KOPT-K1 (cell line): ENCODE results near the gene RRM2.
"Not testable (repeated sequence)": the region's sequence is repeated elsewhere in the genome, so short reads cannot be mapped to it uniquely, and the experiment has no call there.

ENCODE experiments used
- H3K27ac ChIP-seq: fragments of 200-600 bp; sonication (generic); 2 replicates; pipeline ENCODE4 v1.5.1; 2016; ENCODE audit warnings: antibody characterized with exemption, mild to moderate bottlenecking, low read depth, low read length; ENCODE audit not compliant: poor library complexity, severe bottlenecking
- H3K36me3 ChIP-seq: fragments of 200-600 bp; sonication (generic); 2 replicates; pipeline ENCODE4 v1.5.1; 2017; ENCODE audit warnings: antibody characterized with exemption, mild to moderate bottlenecking, low read length, moderate library complexity; ENCODE audit not compliant: insufficient read depth
- H3K9me3 ChIP-seq: fragments of 200-600 bp; sonication (generic); 2 replicates; pipeline ENCODE4 v1.5.1; 2017; ENCODE audit warnings: antibody characterized with exemption, low read length, mild to moderate bottlenecking; ENCODE audit not compliant: insufficient read depth, poor library complexity, severe bottlenecking

Gene RRM2

DNA sequence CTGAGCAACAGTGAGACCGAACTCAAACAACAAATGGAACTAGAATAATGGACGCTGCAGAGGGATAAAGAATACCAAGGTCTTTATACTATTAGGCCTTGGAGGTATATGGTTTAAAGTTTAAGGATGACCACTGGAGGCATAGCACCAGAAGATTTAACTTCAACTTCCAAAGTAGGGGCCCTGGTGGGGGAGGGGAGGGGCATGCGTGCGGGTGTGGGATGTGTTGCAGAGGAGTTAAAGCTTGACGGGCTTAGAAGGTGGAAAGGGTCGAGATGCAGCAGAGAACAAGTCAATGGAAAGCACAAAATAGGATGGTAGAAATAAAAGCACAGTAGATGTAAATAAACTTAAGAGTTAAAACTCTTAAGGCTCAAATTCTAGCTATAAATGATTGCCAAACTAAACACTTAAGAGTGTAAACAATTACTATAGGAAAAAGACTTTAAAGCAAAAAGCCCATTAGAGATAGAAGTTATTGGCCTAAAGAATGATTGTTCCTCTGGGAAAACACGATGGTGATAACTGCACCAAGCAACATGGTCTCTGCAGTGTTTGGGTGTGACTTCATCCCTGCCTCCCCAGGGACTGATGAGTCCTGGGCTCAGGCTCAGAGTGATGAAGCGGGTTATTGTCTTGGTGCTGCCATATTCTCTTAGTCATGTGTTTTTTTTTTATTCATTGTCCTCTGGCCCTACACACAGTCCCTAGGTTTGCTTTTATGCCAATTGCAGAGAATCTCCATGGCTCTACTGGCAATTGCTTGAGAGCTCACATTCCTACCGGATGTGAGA, 13.0 kb downstream of the RRM2 start:
- Histone ChIP-seq H3K36me3 (peaks cover 95% of the 10 kb centered on the region), H3K27ac (no peak overlapping the region), H3K9me3 (no peaks in the 10 kb centered on the region)

- Histone ChIP-seq H3K36me3 (peaks cover 93% of the 10 kb centered on the region), H3K9me3 (no peaks in the 10 kb centered on the region), H3K27ac (no peak overlapping the region)
Observed at GRCh38 chr2:10136101-10136934, 13.8 kb downstream of the RRM2 start.

DNA sequence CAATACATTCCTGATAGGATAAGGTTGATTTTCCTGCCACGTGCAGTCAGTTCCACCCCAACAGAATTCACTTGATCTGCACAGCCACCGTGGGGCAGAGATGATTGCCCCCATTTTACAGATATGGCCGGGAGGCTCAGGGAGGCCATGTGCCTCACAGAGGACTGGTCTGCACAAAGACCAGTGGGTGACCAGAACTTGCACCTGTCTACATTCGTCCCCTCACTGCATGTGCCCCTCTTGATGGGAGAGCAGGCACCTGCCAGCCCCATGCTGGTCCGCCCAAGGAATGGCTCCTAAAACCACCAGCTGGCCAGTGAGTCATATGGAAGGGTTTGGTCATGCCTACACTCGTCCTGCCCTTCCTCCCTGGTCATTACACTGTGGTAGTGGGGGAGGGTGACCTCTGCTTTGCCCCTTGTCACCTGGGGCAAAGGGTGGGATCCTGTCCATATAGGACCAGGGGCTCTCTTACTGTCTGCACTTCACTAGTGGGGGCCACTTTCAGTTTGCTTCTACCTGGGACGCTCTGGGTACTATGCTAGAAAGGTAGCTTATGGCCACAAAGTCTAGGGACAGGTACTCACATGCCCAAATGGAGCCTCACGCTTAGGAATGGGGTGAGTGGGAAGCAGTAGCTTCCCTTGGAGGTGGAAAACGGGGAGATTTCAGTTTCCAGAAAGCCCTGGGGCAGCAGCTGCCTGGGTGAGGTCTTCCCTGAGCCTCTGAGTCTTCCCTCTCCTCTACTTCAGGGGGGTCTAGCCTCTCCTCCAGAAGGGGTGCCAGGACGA, 14.7 kb downstream of the RRM2 start:
- H3K9me3 ChIP-seq: no peaks in the 10 kb centered on the region
- H3K27ac ChIP-seq: no peak overlapping the region
- peaks cover 93% of the 10 kb centered on the region for H3K36me3 ChIP-seq

GRCh38 chr2:10139536-10139935, 17.0 kb downstream of the RRM2 start:
- Histone ChIP-seq H3K9me3 (no peaks in the 10 kb centered on the region), H3K27ac (no peak overlapping the region), H3K36me3 (peaks cover 93% of the 10 kb centered on the region)

DNA sequence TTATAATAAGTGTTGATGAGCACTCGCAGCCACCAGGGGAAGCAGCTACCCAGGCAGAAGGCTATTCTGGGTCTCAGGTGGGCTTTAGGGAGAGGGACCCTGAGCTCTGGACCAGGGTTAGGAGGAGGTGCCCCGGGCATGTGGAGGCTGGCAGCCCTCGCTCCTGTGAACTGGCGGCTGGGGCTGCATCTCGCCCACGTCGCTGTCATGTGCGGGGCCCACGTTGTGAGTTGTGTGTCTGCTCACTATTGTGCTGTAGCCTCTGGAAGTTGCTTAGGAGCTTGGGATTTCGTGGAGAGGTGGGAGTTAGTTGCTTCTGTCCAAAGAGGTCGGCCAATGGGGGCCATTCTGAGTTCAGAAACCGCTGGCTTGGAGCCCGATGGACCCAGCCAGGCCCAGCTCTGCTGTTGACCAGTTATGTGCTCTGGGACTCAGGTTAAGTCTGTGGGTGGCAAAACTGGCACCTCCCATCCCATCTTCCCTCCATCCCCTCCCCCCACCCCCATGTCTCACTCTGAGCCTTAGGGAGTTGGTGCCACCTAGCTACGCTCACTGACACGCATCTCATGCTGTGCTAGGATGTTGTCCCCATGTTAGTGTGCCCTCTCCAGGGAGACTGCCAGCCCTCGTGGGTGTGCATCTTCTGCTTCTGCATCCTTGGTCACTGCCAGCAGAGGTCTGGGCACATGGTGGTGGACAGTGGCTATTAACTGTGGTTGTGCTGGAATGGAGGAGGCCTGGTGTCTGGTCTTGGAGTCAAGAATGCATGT, 18.5 kb downstream of the RRM2 start:
- Histone ChIP-seq H3K27ac (peak overlapping the region; percentile 37), H3K36me3 (peaks cover 93% of the 10 kb centered on the region), H3K9me3 (no peaks in the 10 kb centered on the region)

GRCh38 chr2:10141736-10142639, 19.4 kb downstream of the RRM2 start:
- Histone ChIP-seq H3K9me3 (no peaks in the 10 kb centered on the region), H3K27ac (peak overlapping the region; percentile 37), H3K36me3 (peaks cover 93% of the 10 kb centered on the region)

DNA sequence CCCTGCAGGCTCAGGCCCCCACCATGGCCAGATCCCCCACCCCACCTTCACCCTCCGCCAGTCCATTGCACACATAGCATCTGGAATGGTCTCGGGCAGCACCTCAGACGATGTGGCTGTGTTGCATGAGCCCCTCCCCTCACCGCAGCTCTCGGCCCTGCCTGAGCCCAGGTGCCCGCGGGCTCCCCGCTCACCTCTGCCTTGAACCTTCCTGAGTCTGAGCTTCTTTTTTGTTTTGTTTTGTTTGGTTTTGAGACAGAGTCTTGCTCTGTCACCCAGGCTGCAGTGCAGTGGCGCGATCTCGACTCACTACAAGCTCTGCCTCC, 20.1 kb downstream of the RRM2 start:
- H3K9me3 ChIP-seq: no peaks in the 10 kb centered on the region
- H3K36me3 ChIP-seq: peaks cover 93% of the 10 kb centered on the region
- H3K27ac ChIP-seq: no peak overlapping the region

DNA sequence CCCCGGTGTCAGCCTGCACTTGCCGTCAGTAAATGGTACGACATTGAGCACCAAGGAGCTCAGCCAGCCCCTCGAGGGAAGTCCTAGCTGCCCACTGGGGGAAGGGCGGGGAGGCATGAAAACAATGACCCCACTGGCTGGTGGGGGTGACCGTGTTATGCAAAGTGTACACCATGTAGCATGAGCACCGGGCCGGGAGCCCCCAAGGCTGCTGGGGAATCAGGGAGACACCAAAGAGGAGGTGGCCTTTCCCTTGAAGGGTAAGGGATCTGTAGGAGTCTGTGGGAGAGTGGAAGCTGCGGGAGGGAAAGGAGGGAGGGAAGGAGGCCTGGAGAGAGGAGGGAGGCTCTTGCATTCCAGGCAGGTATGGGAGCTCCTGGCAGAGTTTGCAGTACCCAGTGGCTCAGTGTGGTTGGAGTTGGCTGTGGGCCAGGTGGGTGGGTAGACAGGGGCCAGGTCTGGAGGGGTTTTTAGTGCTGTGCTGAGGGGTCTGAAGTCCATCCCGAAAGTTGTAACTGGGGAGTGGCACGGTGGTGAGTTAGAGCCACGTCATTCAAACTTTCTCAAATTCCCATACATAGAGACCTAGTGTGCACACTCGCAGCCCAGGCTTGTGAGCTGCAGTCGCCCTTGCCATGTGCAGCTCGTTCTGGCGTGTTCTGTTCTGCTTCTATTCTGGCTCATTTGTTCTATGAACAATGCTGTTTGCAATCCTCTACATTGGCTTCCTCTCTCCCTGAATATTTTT, 22.4 kb downstream of the RRM2 start:
- Histone ChIP-seq H3K36me3 (peaks cover 97% of the 10 kb centered on the region), H3K27ac (no peak overlapping the region), H3K9me3 (no peaks in the 10 kb centered on the region)

GRCh38 chr2:10145519-10146357, 23.2 kb downstream of the RRM2 start:
- Histone ChIP-seq H3K36me3 (peaks cover 97% of the 10 kb centered on the region), H3K9me3 (no peaks in the 10 kb centered on the region), H3K27ac (no peak overlapping the region)

GRCh38 chr2:10146366-10147005, 23.9 kb downstream of the RRM2 start:
- Histone ChIP-seq H3K27ac (no peak overlapping the region), H3K36me3 (peaks cover 100% of the 10 kb centered on the region), H3K9me3 (no peaks in the 10 kb centered on the region)

DNA sequence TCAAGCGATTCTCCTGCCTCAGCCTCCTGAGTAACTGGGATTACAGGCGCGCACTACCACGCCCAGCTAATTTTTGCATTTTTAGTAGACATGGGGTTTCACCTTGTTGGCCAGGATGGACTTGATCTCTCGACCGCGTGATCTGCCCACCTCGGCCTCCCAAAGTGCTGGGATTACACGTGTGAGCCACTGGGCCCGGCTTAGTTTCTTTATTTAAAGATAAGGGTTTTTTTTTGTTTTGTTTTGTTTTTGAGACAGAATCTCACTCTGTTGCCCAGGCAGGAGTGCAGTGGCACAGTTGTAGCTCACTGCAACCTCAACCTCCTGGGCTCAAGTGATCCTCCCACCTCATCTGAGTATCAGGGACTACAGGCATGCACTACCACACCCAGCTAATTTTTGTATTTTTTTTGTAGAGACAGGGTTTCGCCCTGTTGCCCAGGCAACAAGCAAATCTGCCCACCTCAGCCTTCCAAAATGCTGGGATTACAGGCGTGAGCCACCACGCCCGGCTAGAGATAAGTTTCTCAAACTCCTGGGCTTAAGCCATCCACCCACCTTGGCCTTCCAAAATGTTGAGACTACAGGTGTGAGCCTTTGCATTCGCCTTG, 24.6 kb downstream of the RRM2 start:
- H3K27ac ChIP-seq: not testable (repeated sequence)
- peaks cover 98% of the 10 kb centered on the region for H3K36me3 ChIP-seq

DNA sequence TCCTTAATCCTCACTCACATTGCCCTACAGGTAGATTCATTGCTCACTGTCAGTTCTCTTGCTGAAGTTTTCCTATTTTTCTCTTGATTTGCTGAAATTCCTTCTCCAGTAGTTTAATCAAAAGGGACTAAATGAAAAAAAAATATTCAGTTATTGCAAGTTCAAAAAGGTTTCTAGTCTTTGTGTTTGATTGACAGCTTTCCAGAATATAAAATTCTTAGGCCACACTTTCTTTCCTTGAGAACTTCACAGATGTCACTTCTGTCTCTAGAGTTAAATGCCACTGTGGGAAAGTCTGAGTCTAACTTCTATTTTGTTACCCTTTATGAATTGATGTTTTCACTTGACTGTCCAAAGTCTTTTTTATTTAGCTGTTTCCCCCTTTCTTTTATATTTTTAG, 25.7 kb downstream of the RRM2 start:
- Histone ChIP-seq H3K9me3 (no peaks in the 10 kb centered on the region), H3K36me3 (peaks cover 98% of the 10 kb centered on the region)

More for the DNA sequence above, 24.6 kb downstream of the RRM2 start:
- H3K9me3 ChIP-seq: not testable (repeated sequence)

More for the DNA sequence above, 25.7 kb downstream of the RRM2 start:
- no peak overlapping the region for H3K27ac ChIP-seq
